MM.1S (cell line): ENCODE measurements around the gene AGPAT2.

Experiments used
- DNase-seq: peaks from one replicate; pipeline ENCODE4 v3.0.0-alpha.2; 2015
- H2AFZ ChIP-seq: fragments of 300-600 bp; sonication (generic); 2 replicates; pipeline ENCODE4 v1.6.0; 2016; ENCODE audit warnings: antibody characterized with exemption, low read length
- H3F3A ChIP-seq: fragments of 300-600 bp; sonication (generic); 2 replicates; pipeline ENCODE4 v1.6.1; 2016; ENCODE audit warnings: mild to moderate bottlenecking, antibody characterized with exemption, low read length, moderate library complexity, mixed read lengths; ENCODE audit not compliant: insufficient read depth
- H3K27ac ChIP-seq: fragments of 300-600 bp; sonication (generic); 2 replicates; pipeline ENCODE4 v1.5.1; 2016; ENCODE audit warnings: mild to moderate bottlenecking, low read length
- H3K27me3 ChIP-seq: fragments of 300-600 bp; sonication (generic); replicated peaks from 2 replicates; pipeline ENCODE4 v1.6.0; 2016; ENCODE audit warnings: low read length; ENCODE audit not compliant: insufficient read depth
- H3K36me3 ChIP-seq: fragments of 300-600 bp; sonication (generic); replicated peaks from 2 replicates; pipeline ENCODE4 v1.6.1; 2016; ENCODE audit warnings: mild to moderate bottlenecking, low read length, mixed read lengths; ENCODE audit not compliant: insufficient read depth
- H3K4me1 ChIP-seq: fragments of 300-600 bp; sonication (generic); 2 replicates; pipeline ENCODE4 v1.6.1; 2016; ENCODE audit warnings: low read length, mixed read lengths
- H3K4me2 ChIP-seq: fragments of 300-600 bp; sonication (generic); 2 replicates; pipeline ENCODE4 v1.6.0; 2016; ENCODE audit warnings: low read depth, low read length
- H3K4me3 ChIP-seq: fragments of 300-600 bp; sonication (generic); 2 replicates; pipeline ENCODE4 v1.5.1; 2016; ENCODE audit warnings: low read length, mixed read lengths
- H3K79me2 ChIP-seq: fragments of 300-600 bp; sonication (generic); 2 replicates; pipeline ENCODE4 v1.6.1; 2016; ENCODE audit warnings: mixed run types, low read length, mixed read lengths
- H3K9ac ChIP-seq: fragments of 300-600 bp; sonication (generic); 2 replicates; pipeline ENCODE4 v1.6.1; 2016; ENCODE audit warnings: low read length, mixed read lengths
- H3K9me2 ChIP-seq: fragments of 300-600 bp; sonication (generic); replicated peaks from 2 replicates; pipeline ENCODE4 v1.6.1; 2016; ENCODE audit warnings: mild to moderate bottlenecking, low read length, mixed read lengths; ENCODE audit not compliant: insufficient read depth
- H3K9me3 ChIP-seq: fragments of 300-600 bp; sonication (generic); replicated peaks from 2 replicates; pipeline ENCODE4 v1.6.1; 2016; ENCODE audit warnings: mild to moderate bottlenecking, low read length, mixed read lengths; ENCODE audit not compliant: insufficient read depth
- H4K20me1 ChIP-seq: fragments of 300-600 bp; sonication (generic); 2 replicates; pipeline ENCODE4 v1.6.1; 2016; ENCODE audit warnings: mild to moderate bottlenecking, low read length, moderate library complexity, mixed read lengths; ENCODE audit not compliant: insufficient read depth
- EZH2 ChIP-seq: fragments of 300-600 bp; sonication (generic); optimal IDR thresholded peaks from 2 replicates; pipeline ENCODE3; 2017; ENCODE audit warnings: low read depth, mild to moderate bottlenecking, antibody characterized with exemption, low read length, mixed read lengths
- EZH2phosphoT487 ChIP-seq: fragments of 300-600 bp; sonication (generic); IDR thresholded peaks from 2 replicates; pipeline ENCODE4 v1.6.1; 2018; ENCODE audit warnings: antibody characterized with exemption, low read length
- TF ChIP-seq, protein P1 (sequence below): fragments of 300-600 bp; sonication (generic); IDR thresholded peaks from 2 replicates; pipeline ENCODE4 v1.5.1; 2016; ENCODE audit warnings: antibody characterized with exemption, low read length, mixed read lengths

AGPAT2 gene

DNA sequence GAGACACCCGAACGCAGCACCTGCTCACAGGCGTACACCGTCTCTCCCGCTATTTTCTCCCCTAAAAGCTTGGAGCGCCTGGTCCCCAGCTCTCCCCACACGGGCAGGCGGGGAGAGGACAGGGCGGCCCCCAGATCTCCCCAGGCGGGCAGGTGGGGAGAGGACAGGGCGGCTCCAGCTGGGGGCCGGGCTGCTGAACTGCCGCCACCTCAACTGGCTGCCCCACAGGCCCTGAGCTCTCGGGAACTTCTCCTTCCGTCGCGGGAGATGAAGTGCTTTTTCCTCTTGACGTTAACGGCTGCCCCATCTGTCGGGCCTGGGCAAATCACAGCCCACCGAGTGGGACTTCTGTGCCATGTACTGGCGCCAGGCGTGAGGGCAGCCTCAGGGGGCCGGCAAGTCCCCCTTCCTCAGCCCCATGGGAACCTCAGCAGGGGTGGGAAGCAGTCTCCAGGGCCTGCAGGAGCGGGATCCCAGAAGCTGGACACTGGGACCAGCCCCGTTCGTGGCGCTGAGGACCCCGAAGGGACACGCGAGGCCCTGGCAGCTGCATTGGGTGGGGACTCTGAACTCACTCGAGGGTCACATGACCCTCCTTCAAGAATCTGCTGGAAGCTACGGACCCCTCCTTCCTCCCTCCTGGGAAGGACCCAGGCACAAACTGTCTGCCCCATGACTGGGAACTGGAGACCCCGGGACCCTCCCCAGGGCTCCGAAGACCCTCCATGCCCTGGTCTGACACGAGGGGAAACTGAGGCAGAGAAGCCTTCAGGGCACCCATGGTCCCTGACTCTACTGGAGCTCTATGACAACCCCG is 30.3 kb downstream of the AGPAT2 start:
- no peaks in the 10 kb centered on the region for H3F3A ChIP-seq
- no peak overlapping the region for H3K27ac ChIP-seq
- H3K9me2 ChIP-seq: no peaks in the 10 kb centered on the region
- H3K9me3 ChIP-seq: no peaks in the 10 kb centered on the region
- H3K9ac ChIP-seq: no peak overlapping the region
- no peaks in the 10 kb centered on the region for H4K20me1 ChIP-seq
- no peaks in the 10 kb centered on the region for H3K79me2 ChIP-seq
- H2AFZ ChIP-seq: no peak overlapping the region
- no peak overlapping the region for H3K4me3 ChIP-seq
- no peaks in the 10 kb centered on the region for H3K36me3 ChIP-seq
- H3K27me3 ChIP-seq: peaks cover 94% of the 10 kb centered on the region
- DNase-seq: no peak
- H3K4me2 ChIP-seq: no peak overlapping the region
- TF ChIP-seq, protein P1, sequence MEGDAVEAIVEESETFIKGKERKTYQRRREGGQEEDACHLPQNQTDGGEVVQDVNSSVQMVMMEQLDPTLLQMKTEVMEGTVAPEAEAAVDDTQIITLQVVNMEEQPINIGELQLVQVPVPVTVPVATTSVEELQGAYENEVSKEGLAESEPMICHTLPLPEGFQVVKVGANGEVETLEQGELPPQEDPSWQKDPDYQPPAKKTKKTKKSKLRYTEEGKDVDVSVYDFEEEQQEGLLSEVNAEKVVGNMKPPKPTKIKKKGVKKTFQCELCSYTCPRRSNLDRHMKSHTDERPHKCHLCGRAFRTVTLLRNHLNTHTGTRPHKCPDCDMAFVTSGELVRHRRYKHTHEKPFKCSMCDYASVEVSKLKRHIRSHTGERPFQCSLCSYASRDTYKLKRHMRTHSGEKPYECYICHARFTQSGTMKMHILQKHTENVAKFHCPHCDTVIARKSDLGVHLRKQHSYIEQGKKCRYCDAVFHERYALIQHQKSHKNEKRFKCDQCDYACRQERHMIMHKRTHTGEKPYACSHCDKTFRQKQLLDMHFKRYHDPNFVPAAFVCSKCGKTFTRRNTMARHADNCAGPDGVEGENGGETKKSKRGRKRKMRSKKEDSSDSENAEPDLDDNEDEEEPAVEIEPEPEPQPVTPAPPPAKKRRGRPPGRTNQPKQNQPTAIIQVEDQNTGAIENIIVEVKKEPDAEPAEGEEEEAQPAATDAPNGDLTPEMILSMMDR: no peak
- TF ChIP-seq EZH2phosphoT487 (no peak), EZH2 (no peak)
- no peaks in the 10 kb centered on the region for H3K4me1 ChIP-seq

DNA sequence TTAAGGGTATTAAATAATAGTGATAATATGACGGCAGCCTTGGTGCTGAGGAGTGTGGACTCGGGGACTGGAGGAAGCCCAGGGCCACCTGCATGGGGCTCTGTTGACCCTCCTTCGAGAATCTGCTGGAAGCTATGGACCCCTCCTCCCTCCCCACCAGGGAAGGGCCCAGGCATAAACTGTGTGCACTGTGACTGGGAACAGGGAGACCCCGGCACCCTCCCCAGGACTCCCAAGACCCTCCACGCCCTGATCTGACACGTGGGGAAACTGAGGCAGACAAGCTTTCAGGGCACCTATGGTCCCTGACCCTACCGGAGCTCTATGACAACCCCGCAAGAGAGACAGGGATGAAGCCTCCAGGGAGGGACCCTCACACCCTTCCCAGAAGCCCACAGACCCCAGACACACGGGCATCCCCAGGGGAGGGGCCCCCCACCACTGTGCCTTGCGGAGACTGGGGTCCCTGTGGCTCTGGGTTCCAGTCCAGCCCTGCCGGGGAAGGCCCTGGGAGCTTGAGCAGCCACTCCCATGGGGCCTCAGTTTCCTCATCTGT is 31.0 kb downstream of the AGPAT2 start:
- no peaks in the 10 kb centered on the region for H4K20me1 ChIP-seq
- no peak overlapping the region for H2AFZ ChIP-seq
- no peaks in the 10 kb centered on the region for H3K4me1 ChIP-seq
- H3K4me2 ChIP-seq: no peak overlapping the region
- no peak overlapping the region for H3K27ac ChIP-seq
- H3K79me2 ChIP-seq: no peaks in the 10 kb centered on the region
- no peaks in the 10 kb centered on the region for H3F3A ChIP-seq
- no peak for DNase-seq
- no peak for TF ChIP-seq EZH2
- TF ChIP-seq, protein P1: no peak
- TF ChIP-seq EZH2phosphoT487: no peak
- no peaks in the 10 kb centered on the region for H3K9me2 ChIP-seq
- no peak overlapping the region for H3K9ac ChIP-seq
- H3K36me3 ChIP-seq: no peaks in the 10 kb centered on the region
- H3K27me3 ChIP-seq: peaks cover 95% of the 10 kb centered on the region
- H3K9me3 ChIP-seq: no peaks in the 10 kb centered on the region
- no peak overlapping the region for H3K4me3 ChIP-seq

DNA sequence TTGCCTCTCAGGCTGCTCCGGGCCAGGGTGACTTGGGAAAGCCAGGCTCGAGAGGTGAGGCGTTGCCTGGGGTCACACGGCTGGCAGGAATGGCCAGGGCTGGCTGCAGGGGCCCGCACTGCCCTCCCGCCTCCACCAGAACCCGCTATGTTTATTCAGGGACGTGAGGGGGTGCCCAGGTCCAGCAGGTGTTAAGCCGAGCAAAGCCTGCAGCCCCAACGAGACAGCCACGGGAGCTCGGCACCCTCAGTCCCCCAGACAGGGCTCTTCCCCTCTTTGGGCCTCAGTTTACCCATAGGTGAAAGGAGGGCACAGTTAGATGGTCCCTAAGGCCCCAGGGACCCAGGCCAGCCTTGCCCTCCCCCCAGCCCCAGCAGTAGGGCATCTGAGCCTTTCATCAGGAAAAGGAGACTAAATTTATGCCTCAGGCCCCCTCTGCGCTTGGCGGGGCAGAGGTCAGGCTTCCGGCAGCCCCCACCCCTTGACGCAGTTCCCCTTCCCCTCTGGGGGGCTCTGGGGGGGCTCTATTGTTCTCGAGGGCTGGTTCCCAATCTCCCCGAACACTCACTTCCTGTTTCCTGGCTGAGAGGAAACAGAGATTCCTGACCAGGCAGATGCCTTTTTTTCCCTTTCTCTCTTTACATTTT is 31.6 kb downstream of the AGPAT2 start:
- Histone ChIP-seq H4K20me1 (no peaks in the 10 kb centered on the region), H3K4me1 (no peaks in the 10 kb centered on the region), H3K27me3 (peaks cover 94% of the 10 kb centered on the region), H3K36me3 (no peaks in the 10 kb centered on the region), H3K9ac (no peak overlapping the region), H3K9me3 (no peaks in the 10 kb centered on the region), H2AFZ (no peak overlapping the region), H3K9me2 (no peaks in the 10 kb centered on the region), H3K4me3 (no peak overlapping the region), H3K27ac (no peak overlapping the region), H3F3A (no peaks in the 10 kb centered on the region), H3K79me2 (no peaks in the 10 kb centered on the region), H3K4me2 (no peak overlapping the region)
- DNase-seq: no peak
- no peak for TF ChIP-seq EZH2
